ENCODE measurements around the gene VKORC1L1.
"Not testable (repeated sequence)": the region's sequence is repeated elsewhere in the genome, so short reads cannot be mapped to it uniquely, and the experiment has no call there.

VKORC1L1 gene

GRCh38 chr7:65978891-65979582 is 106.2 kb downstream of the VKORC1L1 start:
- no peak for DNase-seq (ENCODE audit: low read depth)

- DNase-seq (ENCODE audit: low read depth) = no peak
These were observed 107.0 kb downstream of the VKORC1L1 start for GRCh38 chr7:65979583-65980477.

GRCh38 chr7:65980478-65981250 is 107.8 kb downstream of the VKORC1L1 start:
- DNase-seq (ENCODE audit: low read depth) = no peak

GRCh38 chr7:65981965-65982792 is 109.3 kb downstream of the VKORC1L1 start, which contains the start of gene GUSB:
TSS of gene GUSB (minus strand) at chr7:65982213. CDS start at chr7:65982183, 30 bp downstream.
- DNase-seq (ENCODE audit: low read depth) = peak; percentile 24

DNA sequence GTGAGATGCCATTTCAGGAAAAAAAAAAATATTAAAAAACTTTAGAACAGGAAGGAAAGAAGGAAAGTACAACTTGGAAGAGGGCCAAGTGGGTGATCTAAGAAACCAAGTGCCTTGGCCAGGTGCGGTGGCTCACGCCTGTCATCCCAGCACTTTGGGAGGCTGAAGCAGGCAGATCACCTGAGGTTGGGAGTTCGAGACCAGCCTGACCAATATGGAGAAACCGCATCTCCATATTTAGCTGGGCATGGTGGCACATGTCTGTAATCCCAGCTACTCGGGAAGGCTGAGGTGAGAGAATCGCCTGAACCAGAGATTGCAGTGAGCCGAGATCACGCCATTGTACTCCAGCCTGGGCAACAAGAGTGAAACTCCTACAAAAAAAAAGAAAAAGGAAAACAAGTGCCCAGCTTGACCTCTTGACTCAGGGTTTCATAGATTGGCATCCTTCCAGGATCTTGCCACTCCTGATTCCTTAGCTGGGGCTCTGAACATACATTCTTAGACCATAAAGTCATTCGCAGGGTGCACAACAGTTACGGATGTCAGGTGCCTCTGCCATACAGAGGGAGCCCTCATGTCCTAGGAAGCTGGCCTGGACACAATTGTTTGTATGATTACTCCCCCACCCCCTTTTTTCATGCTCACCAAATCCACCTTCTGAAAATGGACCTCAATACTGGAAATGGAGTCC is 111.2 kb downstream of the VKORC1L1 start:
- DNase-seq (ENCODE audit: low read depth) = no peak

- DNase-seq (ENCODE audit: low read depth) = no peak
These were observed 115.2 kb downstream of the VKORC1L1 start for GRCh38 chr7:65988084-65988483.

GRCh38 chr7:65988503-65988902 is 115.6 kb downstream of the VKORC1L1 start:
- not testable (repeated sequence) for DNase-seq (ENCODE audit: low read depth)

GRCh38 chr7:65989694-65990080 is 116.8 kb downstream of the VKORC1L1 start:
- no peak for DNase-seq (ENCODE audit: low read depth)

- not testable (repeated sequence) for DNase-seq (ENCODE audit: low read depth)
These were observed 119.0 kb downstream of the VKORC1L1 start for GRCh38 chr7:65991829-65992228.

GRCh38 chr7:65992526-65992925 is 119.7 kb downstream of the VKORC1L1 start:
- no peak for DNase-seq (ENCODE audit: low read depth)

GRCh38 chr7:65994984-65995383 is 122.1 kb downstream of the VKORC1L1 start:
- not testable (repeated sequence) for DNase-seq (ENCODE audit: low read depth)

GRCh38 chr7:66000823-66001417 is 128.0 kb downstream of the VKORC1L1 start:
- not testable (repeated sequence) for DNase-seq (ENCODE audit: low read depth)

GRCh38 chr7:66005115-66005671 is 132.3 kb downstream of the VKORC1L1 start:
- DNase-seq (ENCODE audit: low read depth) = not testable (repeated sequence)

DNA sequence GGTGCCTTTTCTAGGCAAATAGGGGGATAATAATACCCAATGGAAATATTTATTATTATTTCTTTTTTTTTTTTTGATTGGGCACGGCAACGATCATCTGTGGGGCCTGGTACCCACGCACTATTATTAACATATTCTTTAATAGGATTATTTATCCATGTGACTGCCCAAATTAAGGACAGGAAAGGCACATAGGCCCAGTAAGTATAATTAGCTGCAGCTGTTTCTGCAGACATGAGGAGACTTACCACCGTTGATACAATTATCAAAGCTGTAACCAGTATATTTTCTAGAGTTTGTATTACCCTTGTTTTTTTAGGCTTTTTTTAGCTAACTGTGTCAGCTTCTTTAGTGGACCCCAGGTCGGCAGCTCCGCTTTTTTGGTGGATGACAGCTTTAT is 134.4 kb downstream of the VKORC1L1 start:
- DNase-seq (ENCODE audit: low read depth) = no peak

Measured in non-pigmented ciliary epithelial cell (primary cell).